OCI-LY7 (cell line): Measurements from ENCODE around the gene CHKA. TPM values are rescaled to one million over a fixed set of nuclear protein-coding genes. Genes with fewer than 3 reads are reported as not detected.

ENCODE experiments used
- BruUV-seq: library from RNA; stranded (reverse); fragments of 400-500 nt; replicated peaks from 2 replicates; lab custom pipeline; 2021; lab: Mats Ljungman, UMichigan
- CTCF ChIA-PET: fragments of 300-600 bp; sonication (Branson Sonifier 250); formaldehyde crosslinking; loops from one replicate; lab custom pipeline; 2022; ENCODE audit warnings: antibody characterized with exemption; ENCODE audit not compliant: unreplicated experiment; lab: Charles Lee
- POLR2A ChIA-PET: fragments of 300-600 bp; sonication (Branson Sonifier 250); formaldehyde crosslinking; loops from one replicate; lab custom pipeline; 2022; ENCODE audit warnings: antibody characterized with exemption; lab: Charles Lee
- DNase-seq: peaks from one replicate; pipeline ENCODE4 v3.0.0-alpha.2; 2015; ENCODE audit warnings: low spot score
- H2AFZ ChIP-seq: fragments of 200-600 bp; sonication (generic), shearing (Covaris generic); 2 replicates; pipeline ENCODE4 v1.6.1; 2014; ENCODE audit warnings: mild to moderate bottlenecking, antibody characterized with exemption, low read length, moderate library complexity
- H3K27ac ChIP-seq: fragments of 200-600 bp; sonication (generic); 2 replicates; pipeline ENCODE4 v1.5.1; 2014; ENCODE audit warnings: mixed run types, low read depth, mild to moderate bottlenecking, moderate library complexity, low read length, inconsistent platforms; ENCODE audit not compliant: poor library complexity, severe bottlenecking
- H3K36me3 ChIP-seq: fragments of 200-600 bp; sonication (generic); 2 replicates; pipeline ENCODE4 v1.6.1; 2014; ENCODE audit warnings: mild to moderate bottlenecking, antibody characterized with exemption, low read length, moderate library complexity, mixed read lengths; ENCODE audit not compliant: insufficient read depth
- H3K4me1 ChIP-seq: fragments of 200-600 bp; sonication (generic); 2 replicates; pipeline ENCODE4 v1.5.1; 2014; ENCODE audit warnings: mild to moderate bottlenecking, low read length; ENCODE audit not compliant: insufficient read depth, poor library complexity, severe bottlenecking
- H3K4me2 ChIP-seq: fragments of 200-600 bp; sonication (generic); 2 replicates; pipeline ENCODE4 v1.6.1; 2014; ENCODE audit warnings: mild to moderate bottlenecking, low read length
- H3K4me3 ChIP-seq: fragments of 200-600 bp; sonication (generic); 2 replicates; pipeline ENCODE4 v1.5.1; 2014; ENCODE audit warnings: mild to moderate bottlenecking, low read depth, low read length; ENCODE audit not compliant: poor library complexity, severe bottlenecking
- H3K79me2 ChIP-seq: fragments of 200-600 bp; sonication (generic); 2 replicates; pipeline ENCODE4 v1.6.1; 2016; ENCODE audit warnings: low read depth, mild to moderate bottlenecking, low read length, moderate library complexity, mixed read lengths; ENCODE audit not compliant: insufficient read depth
- H3K9me2 ChIP-seq: fragments of 200-600 bp; sonication (generic); 2 replicates; pipeline ENCODE4 v1.6.1; 2016; ENCODE audit warnings: mild to moderate bottlenecking, low read length, mixed read lengths; ENCODE audit not compliant: insufficient read depth
- H3K9me3 ChIP-seq: fragments of 200-600 bp; sonication (generic); 2 replicates; pipeline ENCODE4 v1.6.1; 2014; ENCODE audit warnings: mild to moderate bottlenecking, mixed run types, low read length, mixed read lengths
- H4K20me1 ChIP-seq: fragments of 200-600 bp; sonication (generic); 2 replicates; pipeline ENCODE4 v1.6.1; 2014; ENCODE audit warnings: mild to moderate bottlenecking, antibody characterized with exemption, low read length, moderate library complexity, mixed read lengths; ENCODE audit not compliant: insufficient read depth
- EZH2phosphoT487 ChIP-seq: fragments of 200-600 bp; sonication (generic); IDR thresholded peaks from 2 replicates; pipeline ENCODE4 v1.6.1; 2018; ENCODE audit warnings: low read depth, borderline replicate concordance, mild to moderate bottlenecking, mixed run types, antibody characterized with exemption, low read length, moderate library complexity, mixed read lengths
- intact Hi-C: fragments of 100-400 bp; cut with micrococcal nuclease; formaldehyde crosslinking; loops from one replicate; pipeline ENCODE4 v1.10.0; 2022; ENCODE audit not compliant: unreplicated experiment
- total RNA-seq, 2 experiments: library from RNA; depleted of rRNA in 1 of 2; stranded (reverse); fragments of >200 nt in 1 of 2; shearing (Covaris generic) in 1 of 2; gene quantifications; 2 replicates each; pipeline ENCODE4 v1.2.3, GENCODE V29; 2014 to 2022
- TF ChIP-seq, protein P1 (sequence below): fragments of 200-600 bp; sonication (generic); conservative IDR thresholded peaks from 2 replicates; pipeline ENCODE4 v1.5.1; 2014; ENCODE audit warnings: mild to moderate bottlenecking, antibody characterized with exemption, low read length, moderate library complexity, mixed read lengths

The CHKA gene
- total RNA-seq, 2 experiments from 2014 or later = 36.1 to 47.2 TPM

DNA sequence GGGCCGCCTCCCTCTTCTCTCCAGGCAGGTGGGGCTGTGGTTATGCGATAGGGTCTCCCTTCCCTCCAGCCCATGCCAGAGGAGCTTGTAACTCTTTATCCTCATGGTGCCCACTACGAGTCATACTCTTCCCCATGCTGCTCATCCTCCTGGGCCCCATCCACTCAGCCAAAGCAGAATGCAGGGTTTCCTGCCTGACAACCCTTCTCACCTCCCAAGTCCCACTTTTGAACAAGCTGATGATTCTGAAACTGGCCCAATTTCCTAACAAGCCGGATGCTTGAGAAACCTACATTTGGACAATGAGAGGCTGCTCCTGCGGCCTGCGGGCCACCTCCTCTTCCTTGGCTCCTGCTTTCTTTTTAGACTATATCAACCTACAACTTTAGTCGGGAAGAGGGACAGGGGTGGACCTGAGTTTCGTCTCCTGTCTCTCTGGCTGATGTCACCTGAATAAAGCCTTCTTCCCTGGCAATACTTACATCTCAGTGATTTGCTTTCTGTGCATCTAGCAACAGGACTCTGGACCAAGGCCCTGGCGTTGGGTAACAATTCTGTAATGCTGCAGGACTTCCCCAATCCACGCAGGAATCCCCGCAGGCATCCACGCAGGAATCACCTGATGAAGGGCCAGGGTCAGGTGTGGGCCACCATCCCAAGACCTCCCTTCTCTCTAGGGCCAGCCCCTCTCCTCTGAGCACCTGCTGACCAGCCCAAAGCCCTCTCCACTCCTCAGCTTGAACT is 92.2 kb downstream of the CHKA start:
- H2AFZ ChIP-seq = no peak overlapping the region
- H3K27ac ChIP-seq = no peak overlapping the region
- TF ChIP-seq, protein P1, sequence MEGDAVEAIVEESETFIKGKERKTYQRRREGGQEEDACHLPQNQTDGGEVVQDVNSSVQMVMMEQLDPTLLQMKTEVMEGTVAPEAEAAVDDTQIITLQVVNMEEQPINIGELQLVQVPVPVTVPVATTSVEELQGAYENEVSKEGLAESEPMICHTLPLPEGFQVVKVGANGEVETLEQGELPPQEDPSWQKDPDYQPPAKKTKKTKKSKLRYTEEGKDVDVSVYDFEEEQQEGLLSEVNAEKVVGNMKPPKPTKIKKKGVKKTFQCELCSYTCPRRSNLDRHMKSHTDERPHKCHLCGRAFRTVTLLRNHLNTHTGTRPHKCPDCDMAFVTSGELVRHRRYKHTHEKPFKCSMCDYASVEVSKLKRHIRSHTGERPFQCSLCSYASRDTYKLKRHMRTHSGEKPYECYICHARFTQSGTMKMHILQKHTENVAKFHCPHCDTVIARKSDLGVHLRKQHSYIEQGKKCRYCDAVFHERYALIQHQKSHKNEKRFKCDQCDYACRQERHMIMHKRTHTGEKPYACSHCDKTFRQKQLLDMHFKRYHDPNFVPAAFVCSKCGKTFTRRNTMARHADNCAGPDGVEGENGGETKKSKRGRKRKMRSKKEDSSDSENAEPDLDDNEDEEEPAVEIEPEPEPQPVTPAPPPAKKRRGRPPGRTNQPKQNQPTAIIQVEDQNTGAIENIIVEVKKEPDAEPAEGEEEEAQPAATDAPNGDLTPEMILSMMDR = no peak
- no peak for TF ChIP-seq EZH2phosphoT487

DNA sequence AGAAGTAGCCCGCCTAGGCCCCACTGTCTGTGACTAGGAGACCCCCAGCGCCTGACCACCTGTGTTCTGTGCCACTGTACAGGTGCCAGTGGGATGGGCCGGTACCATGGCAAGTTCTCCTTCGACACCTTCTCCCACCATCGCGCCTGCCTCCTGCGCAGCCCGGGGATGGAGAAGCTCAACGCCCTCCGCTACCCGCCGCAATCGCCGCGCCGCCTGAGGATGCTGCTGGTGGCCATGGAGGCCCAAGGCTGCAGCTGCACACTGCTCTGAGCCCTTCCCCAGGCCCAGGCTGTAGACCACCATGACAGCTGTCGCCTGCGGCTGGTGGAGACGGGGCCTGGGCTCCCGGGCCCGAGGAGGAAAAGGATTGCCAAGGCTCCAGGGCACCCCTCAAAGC is 93.5 kb downstream of the CHKA start:
- intact Hi-C loops = no loop called here
- no peaks in the 10 kb centered on the region for H3K9me2 ChIP-seq
- no peak overlapping the region for H3K4me3 ChIP-seq
- H3K79me2 ChIP-seq = peaks cover 11% of the 10 kb centered on the region; the same call in 1 of the 2 replicates
- DNase-seq = no peak
- no peaks in the 10 kb centered on the region for H4K20me1 ChIP-seq
- no peak overlapping the region for H2AFZ ChIP-seq
- no peak overlapping the region for H3K4me2 ChIP-seq
- H3K9me3 ChIP-seq = no peaks in the 10 kb centered on the region
- H3K27ac ChIP-seq = no peak overlapping the region
- TF ChIP-seq, protein P1 = no peak
- no peak for TF ChIP-seq EZH2phosphoT487
- no peaks in the 10 kb centered on the region for H3K36me3 ChIP-seq
- peaks cover 37% of the 10 kb centered on the region for H3K4me1 ChIP-seq
- CTCF ChIA-PET = no interaction called here
- POLR2A ChIA-PET = interaction anchor here (0.6 kb wide), 1 partner anchor 34 kb away, joined by 3 read pairs; no protein-coding TSS in a partner anchor
- BruUV-seq = no TSS peak

More for the DNA sequence above, 92.2 kb downstream of the CHKA start:
- Histone ChIP-seq H4K20me1 (no peaks in the 10 kb centered on the region), H3K9me3 (no peaks in the 10 kb centered on the region), H3K79me2 (peaks cover 11% of the 10 kb centered on the region; the same call in 1 of the 2 replicates), H3K4me1 (peaks cover 37% of the 10 kb centered on the region), H3K4me2 (peak overlapping the region; percentile 88), H3K4me3 (peak overlapping the region; percentile 93), H3K36me3 (peaks cover 13% of the 10 kb centered on the region), H3K9me2 (no peaks in the 10 kb centered on the region)
- ChIA-PET CTCF (no interaction called here), POLR2A (interaction anchor here (0.7 kb wide), 1 partner anchor 10 kb away, joined by 3 read pairs; the partner anchor contains the start of gene TCIRG1)
- intact Hi-C loops = no loop called here
- BruUV-seq = no TSS peak
- DNase-seq = no peak
